HFF-Myc (cell line): ENCODE data around the gene HSD17B14.

Source experiments
- DNase-seq: peaks from one replicate; pipeline ENCODE4 v3.0.0-alpha.2; 2011; ENCODE audit warnings: low read depth; ENCODE audit errors: extremely low read depth
- H3K4me3 ChIP-seq: replicated peaks from 2 replicates; pipeline ENCODE4 v1.5.1; 2011; ENCODE audit warnings: low read depth, mild to moderate bottlenecking, control low read depth, low read length
- TF ChIP-seq, protein P1 (sequence below): IDR thresholded peaks from 2 replicates; pipeline ENCODE4 v1.5.1; 2012; ENCODE audit warnings: mild to moderate bottlenecking, low read depth, low read length, control low read depth; ENCODE audit errors: missing control alignments

The HSD17B14 gene

GRCh38 chr19:48837687-48838086 lies 1.4 kb upstream of the HSD17B14 start:
- DNase-seq, result no peak

DNA sequence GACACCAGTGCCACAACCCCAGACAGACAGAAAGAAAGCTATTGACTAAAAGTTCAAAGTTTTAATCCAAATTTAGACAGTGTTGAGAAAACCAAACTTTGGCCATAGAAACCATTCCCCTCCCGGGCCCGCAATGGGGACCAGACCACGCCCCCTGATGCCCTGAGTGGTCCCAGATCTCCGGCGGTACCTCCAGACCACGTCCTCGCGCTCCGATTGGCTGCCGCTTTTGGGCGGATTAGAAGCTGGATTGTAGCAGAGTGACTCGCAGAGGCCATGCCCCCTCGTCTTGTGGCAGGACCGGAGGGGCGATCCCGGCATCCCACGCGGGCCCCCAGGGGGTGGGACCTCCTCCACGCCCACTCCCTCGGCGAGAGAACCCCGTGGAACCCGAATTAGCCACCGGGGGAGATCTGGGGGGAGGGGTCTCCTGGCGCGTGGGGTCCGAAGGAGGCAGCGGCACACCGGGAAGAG lies 797 bp upstream of the HSD17B14 start:
- peak overlapping the region; percentile 33 for H3K4me3 ChIP-seq
- DNase-seq, result peak; percentile 70
- TF ChIP-seq, protein P1, sequence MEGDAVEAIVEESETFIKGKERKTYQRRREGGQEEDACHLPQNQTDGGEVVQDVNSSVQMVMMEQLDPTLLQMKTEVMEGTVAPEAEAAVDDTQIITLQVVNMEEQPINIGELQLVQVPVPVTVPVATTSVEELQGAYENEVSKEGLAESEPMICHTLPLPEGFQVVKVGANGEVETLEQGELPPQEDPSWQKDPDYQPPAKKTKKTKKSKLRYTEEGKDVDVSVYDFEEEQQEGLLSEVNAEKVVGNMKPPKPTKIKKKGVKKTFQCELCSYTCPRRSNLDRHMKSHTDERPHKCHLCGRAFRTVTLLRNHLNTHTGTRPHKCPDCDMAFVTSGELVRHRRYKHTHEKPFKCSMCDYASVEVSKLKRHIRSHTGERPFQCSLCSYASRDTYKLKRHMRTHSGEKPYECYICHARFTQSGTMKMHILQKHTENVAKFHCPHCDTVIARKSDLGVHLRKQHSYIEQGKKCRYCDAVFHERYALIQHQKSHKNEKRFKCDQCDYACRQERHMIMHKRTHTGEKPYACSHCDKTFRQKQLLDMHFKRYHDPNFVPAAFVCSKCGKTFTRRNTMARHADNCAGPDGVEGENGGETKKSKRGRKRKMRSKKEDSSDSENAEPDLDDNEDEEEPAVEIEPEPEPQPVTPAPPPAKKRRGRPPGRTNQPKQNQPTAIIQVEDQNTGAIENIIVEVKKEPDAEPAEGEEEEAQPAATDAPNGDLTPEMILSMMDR, result no peak

More at GRCh38 chr19:48837687-48838086, 1.4 kb upstream of the HSD17B14 start:
- peak overlapping the region; percentile 33 for H3K4me3 ChIP-seq
- TF ChIP-seq, protein P1, result no peak

- peak; percentile 77 for DNase-seq
- H3K4me3 ChIP-seq, result peak overlapping the region; percentile 33
- TF ChIP-seq, protein P1, result peak; percentile 92
These were observed 580 bp downstream of the HSD17B14 start for GRCh38 chr19:48835734-48836088.

- no peak overlapping the region for H3K4me3 ChIP-seq
- DNase-seq, result no peak
- TF ChIP-seq, protein P1, result no peak
These were observed 2.3 kb downstream of the HSD17B14 start for GRCh38 chr19:48833977-48834376.

DNA sequence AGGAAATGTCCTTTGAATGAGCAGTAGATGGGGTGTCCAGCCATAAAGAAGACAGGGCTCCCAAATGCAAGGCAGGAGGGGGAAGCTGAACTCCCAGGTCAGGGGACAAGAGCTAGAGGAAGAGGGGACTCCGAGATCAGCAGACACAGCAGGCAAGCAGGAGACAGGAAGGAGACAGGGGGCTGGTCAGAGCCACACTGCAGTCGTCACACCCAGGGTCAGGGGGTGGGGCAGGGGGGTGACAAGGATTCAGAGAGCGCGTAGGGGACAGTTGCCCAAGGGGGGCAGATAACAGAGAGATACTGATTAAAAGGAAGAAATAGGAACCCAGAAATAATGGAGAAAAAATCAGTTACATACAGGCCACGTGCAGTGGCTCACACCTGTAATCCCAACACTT lies 3.2 kb downstream of the HSD17B14 start:
- H3K4me3 ChIP-seq, result no peak overlapping the region
- TF ChIP-seq, protein P1, result no peak
- DNase-seq, result no peak

DNA sequence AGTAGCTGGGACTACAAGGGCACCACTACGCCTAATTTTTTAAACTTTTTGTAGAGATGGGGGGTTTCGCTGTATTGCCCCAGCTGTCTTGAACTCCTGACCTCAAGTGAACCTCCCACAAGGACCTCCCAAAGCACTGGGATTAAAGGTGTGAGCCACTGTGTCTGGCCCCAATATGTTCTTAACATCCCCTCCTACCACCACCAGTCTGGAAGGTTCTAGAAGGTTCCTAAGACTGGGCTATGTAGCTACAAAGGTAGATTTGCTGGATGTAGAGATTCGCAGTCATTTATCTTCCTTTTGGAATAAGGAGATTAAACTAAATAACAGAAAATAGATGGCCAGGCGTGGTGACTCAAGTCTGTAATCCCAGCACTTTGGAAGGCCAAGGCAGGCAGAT lies 5.3 kb downstream of the HSD17B14 start:
- no peak overlapping the region for H3K4me3 ChIP-seq
- TF ChIP-seq, protein P1, result no peak
- no peak for DNase-seq

- TF ChIP-seq, protein P1, result no peak
- H3K4me3 ChIP-seq, result no peak overlapping the region
- DNase-seq, result no peak
These were observed 6.2 kb downstream of the HSD17B14 start for GRCh38 chr19:48830088-48830487.
